Upper lobe of left lung (tissue), 4 donors: Measurements from ENCODE around the gene ALG1.
"Not testable (repeated sequence)": the region's sequence is repeated elsewhere in the genome, so short reads cannot be mapped to it uniquely, and the experiment has no call there.

Source experiments
- CTCF ChIP-seq, 6 experiments: fragments of 450-650 bp in 4 of 6; fragments of 200-600 bp in 2 of 6; sonication (generic) in 2 of 6; IDR thresholded peaks; one replicate each; pipeline ENCODE4 v1.5.1; 2016 to 2019; ENCODE audit warnings: antibody characterized with exemption in 6 of 6
- POLR2AphosphoS5 ChIP-seq, 2 donors: sonication (generic); formaldehyde crosslinking; IDR thresholded peaks; one replicate each; pipeline ENCODE4 v1.5.1; 2017; ENCODE audit warnings: antibody characterized with exemption in 2 of 2

DNA sequence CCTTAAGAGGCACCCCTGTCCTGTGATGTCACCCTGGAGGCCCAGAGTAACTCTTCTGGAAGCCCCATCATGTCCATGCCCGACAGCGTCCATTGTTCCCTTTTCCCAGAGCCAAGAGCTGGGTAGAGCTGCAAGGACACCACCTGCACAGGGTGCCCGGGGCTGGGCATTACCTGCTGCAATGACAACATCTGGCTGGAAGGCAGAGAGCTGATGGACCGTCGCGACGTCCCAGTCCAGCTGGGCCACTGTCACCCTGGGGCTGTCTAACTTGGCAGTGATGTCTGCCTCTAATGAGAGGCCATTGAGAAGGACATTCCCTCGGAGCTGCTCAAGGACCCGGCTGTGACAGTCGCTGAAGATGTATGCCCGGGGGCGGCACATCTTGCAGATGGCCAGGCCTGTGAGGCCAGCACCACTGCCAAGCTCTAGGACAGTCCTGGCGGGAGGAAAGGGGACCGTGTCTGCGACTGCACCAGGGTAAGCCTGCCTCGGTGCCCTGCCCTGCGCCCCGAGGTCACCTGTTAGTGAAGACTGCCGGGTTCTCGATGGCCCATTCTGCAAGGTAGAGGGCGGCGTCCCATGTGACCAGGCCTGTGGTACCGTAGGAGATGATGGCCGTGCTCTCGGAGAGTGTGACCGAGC lies 18.4 kb downstream of the ALG1 start:
- TF ChIP-seq CTCF, POLR2AphosphoS5 (IDR thresholded peaks at IDR 0.05): not testable (repeated sequence)
